Measurements from ENCODE around the gene MGAT1. TPM values are rescaled to one million over a fixed set of nuclear protein-coding genes. Genes with fewer than 3 reads are reported as not detected.
"Not testable (repeated sequence)": the region's sequence is repeated elsewhere in the genome, so short reads cannot be mapped to it uniquely, and the experiment has no call there.

The MGAT1 gene
- total RNA-seq, 2 experiments from 2014 or later: 136 to 152 TPM

DNA sequence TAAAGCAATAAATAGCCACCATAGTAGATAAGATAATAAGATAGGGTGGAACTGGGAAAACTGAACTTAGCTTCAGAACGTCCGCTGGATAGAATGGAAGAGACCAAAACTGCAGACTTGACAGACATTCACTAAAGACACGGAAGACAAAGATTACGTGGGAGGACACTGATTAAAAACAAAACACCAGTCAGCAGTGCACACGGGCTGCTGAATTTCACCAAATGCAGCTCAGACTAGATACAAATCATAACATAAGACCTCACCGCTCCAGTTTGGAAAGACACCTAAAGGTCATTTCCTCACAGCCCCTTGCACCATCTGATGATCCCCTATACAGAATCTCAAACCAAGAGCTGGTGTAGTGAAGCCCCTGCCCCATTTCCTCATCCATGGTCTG, 59.9 kb downstream of the MGAT1 start:
- H3K27ac Mint-ChIP-seq: no peak overlapping the region
- H3K4me3 Mint-ChIP-seq: no peak overlapping the region
- no peak for DNase-seq
- H3K27me3 Mint-ChIP-seq: peaks cover 14% of the 10 kb centered on the region
- no peaks in the 10 kb centered on the region for H3K36me3 Mint-ChIP-seq (ENCODE audit: low read depth)
- CTCF ChIA-PET: no interaction called here
- no peaks in the 10 kb centered on the region for H3K4me1 Mint-ChIP-seq
- no peaks in the 10 kb centered on the region for H3K9me3 Mint-ChIP-seq
- POLR2A ChIA-PET: no interaction called here

DNA sequence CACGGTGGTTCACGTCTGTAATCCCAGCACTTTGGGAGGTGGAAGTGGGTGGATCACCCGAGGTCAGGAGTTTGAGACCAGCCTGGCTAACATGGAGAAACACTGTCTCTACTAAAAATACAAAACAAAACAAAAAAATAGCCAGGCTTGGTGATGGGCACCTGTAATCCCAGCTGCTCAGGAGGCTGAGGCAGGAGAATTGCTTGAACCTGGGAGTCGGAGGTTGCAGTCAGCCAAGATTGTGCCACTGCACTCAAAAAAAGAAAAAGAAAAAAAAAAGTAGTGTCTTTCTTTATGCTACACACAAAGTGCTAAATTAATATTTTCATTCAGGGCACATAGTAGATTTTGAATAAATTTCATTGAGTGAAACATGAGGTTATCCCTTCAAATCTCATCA, 61.7 kb downstream of the MGAT1 start:
- H3K36me3 Mint-ChIP-seq (ENCODE audit: low read depth); H3K4me1 Mint-ChIP-seq; DNase-seq; H3K27ac Mint-ChIP-seq; H3K4me3 Mint-ChIP-seq; POLR2A ChIA-PET; H3K9me3 Mint-ChIP-seq: not testable (repeated sequence)
- peaks cover 19% of the 10 kb centered on the region for H3K27me3 Mint-ChIP-seq
- CTCF ChIA-PET: interaction anchor here (1.3 kb wide), 1 partner anchor 14 kb away, joined by 3 read pairs; no protein-coding TSS in a partner anchor

DNA sequence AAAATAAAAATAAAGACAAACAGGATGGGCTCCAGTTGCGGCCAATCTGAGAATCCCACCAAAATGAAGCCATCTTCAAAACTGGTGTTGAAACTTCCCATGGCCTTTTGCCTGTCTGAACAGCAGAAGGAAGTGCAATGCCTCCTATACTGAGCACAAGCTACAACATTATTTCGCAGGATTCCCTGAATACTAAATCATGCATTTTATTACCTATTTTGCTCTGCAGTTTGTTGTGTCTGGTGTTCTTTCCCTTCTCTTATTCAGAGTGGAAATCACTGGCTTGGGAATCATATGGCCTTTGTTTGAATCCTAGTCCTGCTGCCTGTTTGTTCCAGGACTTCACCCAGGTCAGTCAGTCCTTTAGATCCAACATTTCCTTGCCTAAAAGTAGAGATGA, 62.6 kb downstream of the MGAT1 start, which contains the start of gene OR2Y1:
OR2Y1 (minus strand) TSS at position 101 of the 400 bp plus-strand sequence; CDS start at position 101, 0 bp downstream.
- Mint-ChIP-seq H3K9me3 (no peaks in the 10 kb centered on the region), H3K27ac (no peak within 1 kb of the TSS), H3K36me3 (ENCODE audit: low read depth) (no peaks in the 10 kb centered on the region), H3K4me3 (no peak within 1 kb of the TSS), H3K27me3 (peaks cover 21% of the 10 kb centered on the region), H3K4me1 (no peaks in the 10 kb centered on the region)
- POLR2A ChIA-PET: no interaction called here
- CTCF ChIA-PET: interaction anchor here (1.3 kb wide), 1 partner anchor 15 kb away, joined by 3 read pairs; no protein-coding TSS in a partner anchor
- DNase-seq: no peak

DNA sequence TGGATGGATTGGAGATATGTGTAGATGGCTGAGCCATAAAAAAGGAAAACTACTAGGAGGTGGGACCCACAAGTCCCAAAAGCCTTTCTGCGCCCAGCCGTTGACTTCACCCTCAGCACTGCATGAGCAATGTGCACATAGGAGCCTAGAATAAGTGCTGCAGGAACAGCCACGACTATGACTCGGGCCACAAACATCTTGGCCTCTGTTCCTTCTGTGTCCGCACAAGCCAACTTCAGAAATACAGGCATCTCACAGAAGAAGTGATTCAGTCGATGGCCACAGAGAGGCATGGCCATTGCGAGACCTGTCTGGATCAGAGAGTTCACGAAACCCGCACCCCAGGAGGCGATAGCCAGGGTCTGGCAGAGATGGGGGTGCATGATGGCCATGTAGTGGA, 63.3 kb downstream of the MGAT1 start:
- no peaks in the 10 kb centered on the region for H3K4me1 Mint-ChIP-seq
- peaks cover 25% of the 10 kb centered on the region for H3K27me3 Mint-ChIP-seq
- no peak for DNase-seq

DNA sequence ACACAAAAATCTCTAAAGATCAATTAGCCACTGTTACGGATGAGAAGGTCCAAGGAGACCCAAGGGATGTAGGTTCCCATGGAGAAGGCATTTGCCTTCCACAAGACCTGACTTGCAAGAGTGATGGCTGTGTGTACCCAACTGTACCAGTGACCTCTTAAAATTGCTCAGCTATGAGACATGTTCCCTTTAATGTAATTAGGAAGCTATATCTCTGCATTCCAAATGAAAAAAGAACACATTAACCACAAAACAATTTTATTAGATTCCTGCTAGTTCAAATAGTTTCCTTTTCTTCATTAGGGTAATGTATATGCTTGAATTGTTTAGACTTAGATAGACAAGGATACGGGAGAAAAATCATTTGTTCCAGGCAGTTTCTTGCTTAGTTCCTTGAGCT, 66.1 kb downstream of the MGAT1 start:
- no peaks in the 10 kb centered on the region for H3K9me3 Mint-ChIP-seq
- H3K36me3 Mint-ChIP-seq (ENCODE audit: low read depth): no peaks in the 10 kb centered on the region
- peaks cover 27% of the 10 kb centered on the region for H3K27me3 Mint-ChIP-seq
- ChIA-PET POLR2A (no interaction called here), CTCF (no interaction called here)
- DNase-seq: no peak
- H3K27ac Mint-ChIP-seq: no peak overlapping the region
- H3K4me1 Mint-ChIP-seq: no peaks in the 10 kb centered on the region
- no peak overlapping the region for H3K4me3 Mint-ChIP-seq

More for the DNA sequence above, 63.3 kb downstream of the MGAT1 start:
- no peak overlapping the region for H3K27ac Mint-ChIP-seq
- ChIA-PET CTCF (no interaction called here), POLR2A (no interaction called here)
- no peaks in the 10 kb centered on the region for H3K9me3 Mint-ChIP-seq
- no peaks in the 10 kb centered on the region for H3K36me3 Mint-ChIP-seq (ENCODE audit: low read depth)
- no peak overlapping the region for H3K4me3 Mint-ChIP-seq

Other genes starting within 250 kb of the MGAT1 start
- gene SCGB3A1, start 211.3 kb downstream of the MGAT1 start, total RNA-seq: not detected
- gene FLT4, start 153.2 kb downstream of the MGAT1 start, total RNA-seq: under 1 TPM; 0.25 TPM
- not detected for gene OR2Y1, start 62.7 kb downstream of the MGAT1 start, total RNA-seq
- gene ZFP62, start 58.5 kb upstream of the MGAT1 start, total RNA-seq: 10 to 100 TPM; 35.6 to 36.5 TPM
- gene BTNL8, start 96.4 kb upstream of the MGAT1 start, total RNA-seq: not detected
- not detected for gene BTNL3, start 186.0 kb upstream of the MGAT1 start, total RNA-seq
- gene BTNL9, start 237.5 kb upstream of the MGAT1 start, total RNA-seq: not detected

Measured in activated CD4-positive, alpha-beta T cell treated with anti-CD3 and anti-CD28 coated beads, Interleukin-2, amount 10 ng/mL, durations not matched to agents 7 days and 5 days (primary cell).